ENCODE results near the gene ESR1. TPM values are rescaled to one million over a fixed set of nuclear protein-coding genes. Genes with fewer than 3 reads are reported as not detected.
"Not testable (repeated sequence)": the region's sequence is repeated elsewhere in the genome, so short reads cannot be mapped to it uniquely, and the experiment has no call there.

The ESR1 gene
- total RNA-seq, 2 experiments from 2014 or later, result 0.10 TPM; not detected in 1

DNA sequence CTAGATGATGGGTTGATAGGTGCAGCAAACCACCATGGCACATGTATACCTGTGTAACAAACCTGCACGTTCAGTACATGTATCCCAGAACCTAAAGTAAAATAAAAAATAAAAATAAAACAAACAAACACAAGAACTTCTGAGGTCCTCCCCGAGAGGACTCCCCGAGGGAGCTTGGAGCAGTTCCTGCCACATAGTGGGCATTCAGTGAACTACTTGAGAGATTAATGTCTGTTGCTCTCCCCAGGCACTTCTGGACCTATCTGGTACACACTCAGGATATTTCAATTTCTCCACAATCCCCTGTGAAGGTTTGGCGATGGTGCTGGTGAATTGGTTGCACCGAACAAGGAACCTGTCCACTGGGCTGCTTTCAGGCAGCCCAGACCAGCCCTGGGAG lies 311.2 kb downstream of the ESR1 start:
- DNase-seq, result no peak

DNA sequence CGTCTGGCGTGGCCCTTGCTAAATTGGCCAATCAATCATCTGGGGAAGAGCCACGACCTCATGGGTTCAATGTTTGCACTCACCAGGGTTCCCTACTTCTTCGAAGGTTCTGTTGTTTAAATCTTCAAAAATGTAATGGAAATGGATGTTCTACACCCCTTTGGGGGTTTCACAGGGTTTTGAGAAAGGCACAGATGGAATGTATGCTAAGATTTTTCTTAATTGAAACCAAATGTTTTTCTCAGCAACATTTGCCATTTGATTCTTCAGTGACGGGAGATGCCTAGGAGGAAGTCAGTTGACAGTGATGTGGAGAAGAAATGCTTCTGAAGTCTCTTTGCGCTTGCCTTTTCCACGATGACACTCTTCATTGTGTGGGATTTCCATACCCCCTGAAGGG lies 312.3 kb downstream of the ESR1 start:
- H3K27me3 Mint-ChIP-seq, result no peaks in the 10 kb centered on the region
- H3K9me3 Mint-ChIP-seq, result peaks cover 5% of the 10 kb centered on the region
- CTCF ChIA-PET, result no interaction called here
- intact Hi-C loops (cut with micrococcal nuclease), result no loop called here
- H3K4me1 Mint-ChIP-seq (ENCODE audit: low read depth), result peaks cover 3% of the 10 kb centered on the region
- no peak overlapping the region for H3K27ac Mint-ChIP-seq
- no peak for DNase-seq
- H3K36me3 Mint-ChIP-seq, result peaks cover 28% of the 10 kb centered on the region
- H3K4me3 Mint-ChIP-seq, result no peak overlapping the region
- POLR2A ChIA-PET, result no interaction called here

More for the DNA sequence above, 311.2 kb downstream of the ESR1 start:
- CTCF ChIA-PET, result interaction anchor here (0.6 kb wide), 1 partner anchor 107 kb away, joined by 3 read pairs; no protein-coding TSS in a partner anchor
- Mint-ChIP-seq H3K9me3 (peaks cover 5% of the 10 kb centered on the region), H3K4me1 (ENCODE audit: low read depth) (peaks cover 3% of the 10 kb centered on the region), H3K36me3 (peaks cover 28% of the 10 kb centered on the region), H3K27ac (no peak overlapping the region), H3K4me3 (no peak overlapping the region), H3K27me3 (no peaks in the 10 kb centered on the region)
- POLR2A ChIA-PET, result no interaction called here
- intact Hi-C loops (cut with micrococcal nuclease), result no loop called here

DNA sequence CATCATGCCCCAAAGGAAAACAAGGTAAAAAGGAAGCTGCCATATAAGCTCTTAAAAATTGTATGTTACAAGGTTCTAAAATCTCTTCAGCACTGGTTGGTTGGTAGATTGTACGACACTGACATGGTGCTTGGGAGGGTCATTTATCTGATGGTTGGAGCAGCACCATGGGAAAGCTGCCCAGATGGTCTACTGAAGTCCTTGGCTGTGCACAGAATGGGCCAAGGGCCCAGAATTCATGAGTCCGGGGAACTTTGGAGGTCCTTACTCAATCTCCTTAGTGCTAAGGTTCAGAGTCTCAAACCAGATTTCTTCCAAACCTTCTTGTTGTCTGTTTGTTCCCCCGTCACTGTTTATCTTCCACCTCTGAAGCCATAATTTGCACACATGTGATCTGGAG lies 314.4 kb downstream of the ESR1 start:
- ChIA-PET POLR2A (no interaction called here), CTCF (interaction anchor here (0.6 kb wide), 1 partner anchor 146 kb away, joined by 3 read pairs; no protein-coding TSS in a partner anchor)
- Mint-ChIP-seq H3K27ac (no peak overlapping the region), H3K27me3 (no peaks in the 10 kb centered on the region), H3K4me1 (ENCODE audit: low read depth) (peaks cover 3% of the 10 kb centered on the region), H3K9me3 (peaks cover 5% of the 10 kb centered on the region), H3K4me3 (no peak overlapping the region), H3K36me3 (peaks cover 28% of the 10 kb centered on the region)
- intact Hi-C loops (cut with micrococcal nuclease), result no loop called here
- no peak for DNase-seq

DNA sequence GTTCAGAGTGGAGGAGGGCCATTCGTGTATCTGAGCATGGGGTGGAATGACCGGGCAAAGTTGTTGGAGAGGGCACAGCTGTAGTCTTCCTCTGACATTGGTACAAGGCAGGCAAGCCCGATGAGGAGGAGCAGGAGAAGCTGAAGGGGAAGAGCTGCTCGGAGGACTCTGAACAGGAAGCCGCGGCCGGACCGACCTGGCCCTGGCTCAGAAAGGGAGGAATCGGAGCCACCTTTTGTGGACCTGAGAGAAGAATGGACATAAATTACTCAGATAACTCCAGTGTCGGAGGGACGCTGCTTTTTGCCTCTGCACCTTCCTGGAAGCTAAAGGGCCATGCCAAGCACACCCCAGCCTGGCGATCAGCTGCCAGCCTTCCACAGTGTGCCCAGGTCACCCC lies 315.0 kb downstream of the ESR1 start:
- Mint-ChIP-seq H3K9me3 (peaks cover 5% of the 10 kb centered on the region), H3K27me3 (no peaks in the 10 kb centered on the region), H3K4me3 (no peak overlapping the region), H3K4me1 (ENCODE audit: low read depth) (peaks cover 3% of the 10 kb centered on the region), H3K36me3 (peaks cover 28% of the 10 kb centered on the region), H3K27ac (no peak overlapping the region)
- CTCF ChIA-PET, result interaction anchor here (0.6 kb wide), 1 partner anchor 145 kb away, joined by 3 read pairs; no protein-coding TSS in a partner anchor
- intact Hi-C loops (cut with micrococcal nuclease), result no loop called here
- no peak for DNase-seq
- POLR2A ChIA-PET, result no interaction called here

DNA sequence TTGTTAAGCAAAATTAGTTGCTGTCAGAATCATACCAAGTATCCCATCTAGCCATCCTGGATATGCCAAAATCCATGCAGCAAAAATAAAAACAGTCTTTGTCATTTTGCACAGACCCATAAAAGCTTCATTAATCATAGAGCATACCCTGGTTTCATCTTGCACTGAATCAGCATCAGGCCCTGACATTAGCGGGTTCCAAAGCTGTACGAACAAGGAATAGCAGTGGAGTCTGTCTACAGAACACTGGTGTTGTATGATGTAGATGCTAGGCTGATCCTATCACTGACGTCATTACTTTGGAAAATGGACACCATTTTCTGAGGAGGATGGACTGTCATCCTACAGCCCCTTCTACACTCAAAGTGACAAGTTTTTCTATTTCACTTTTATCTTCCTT lies 315.6 kb downstream of the ESR1 start:
- H3K27ac Mint-ChIP-seq, result no peak overlapping the region
- H3K27me3 Mint-ChIP-seq, result no peaks in the 10 kb centered on the region
- H3K36me3 Mint-ChIP-seq, result peaks cover 31% of the 10 kb centered on the region
- intact Hi-C loops (cut with micrococcal nuclease), result no loop called here
- H3K4me3 Mint-ChIP-seq, result no peak overlapping the region
- POLR2A ChIA-PET, result no interaction called here
- H3K9me3 Mint-ChIP-seq, result peaks cover 4% of the 10 kb centered on the region
- CTCF ChIA-PET, result interaction anchor here (0.9 to 4.4 kb wide), 5 partner anchors 357 to 717 kb away, joined by 3 to 39 read pairs (median 10); no protein-coding TSS in a partner anchor
- no peak for DNase-seq
- H3K4me1 Mint-ChIP-seq (ENCODE audit: low read depth), result peaks cover under 1% of the 10 kb centered on the region

DNA sequence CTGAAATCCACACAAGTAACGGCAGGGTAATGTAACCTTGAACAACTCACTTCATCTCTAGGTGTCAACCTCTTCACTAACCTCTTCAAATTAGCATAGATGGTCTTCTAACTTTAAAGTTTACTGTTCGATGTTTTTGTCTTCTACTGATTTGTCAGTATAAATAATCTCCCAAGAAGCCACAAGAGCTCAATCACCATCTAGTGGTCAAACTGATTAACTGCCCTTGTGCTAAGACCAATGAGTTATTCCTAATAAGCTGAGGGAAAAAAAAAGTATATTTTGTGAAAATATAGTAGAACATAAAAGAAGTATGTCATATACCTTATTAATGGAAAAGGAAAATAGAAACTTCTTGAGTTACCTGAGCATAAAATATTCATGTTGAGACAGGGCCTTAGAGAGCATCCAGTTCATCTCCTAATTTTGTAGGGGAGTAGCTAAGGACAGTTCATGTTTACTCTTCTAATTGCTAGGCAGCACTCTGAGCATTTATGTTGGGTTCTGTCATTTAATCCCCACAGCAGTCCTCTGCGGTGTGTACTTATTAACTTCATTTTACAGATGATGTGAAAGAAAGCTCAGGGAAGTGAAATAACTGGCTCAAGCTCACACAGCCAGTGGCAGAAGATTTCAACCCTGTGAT lies 317.1 kb downstream of the ESR1 start:
- no peaks in the 10 kb centered on the region for H3K9me3 Mint-ChIP-seq
- DNase-seq, result no peak
- no peaks in the 10 kb centered on the region for H3K4me1 Mint-ChIP-seq (ENCODE audit: low read depth)
- CTCF ChIA-PET, result interaction anchor here (0.5 to 4.4 kb wide), 30 partner anchors 10 to 719 kb away, joined by 3 to 39 read pairs (median 3); partner anchors contain the start of gene ESR1
- intact Hi-C loops (cut with micrococcal nuclease), result loop anchor here (1.0 kb wide), 3 partner anchors 359 to 449 kb away; no protein-coding TSS in a partner anchor
- POLR2A ChIA-PET, result no interaction called here
- H3K27me3 Mint-ChIP-seq, result no peaks in the 10 kb centered on the region
- H3K27ac Mint-ChIP-seq, result no peak overlapping the region
- H3K4me3 Mint-ChIP-seq, result no peak overlapping the region
- H3K36me3 Mint-ChIP-seq, result peaks cover 38% of the 10 kb centered on the region

DNA sequence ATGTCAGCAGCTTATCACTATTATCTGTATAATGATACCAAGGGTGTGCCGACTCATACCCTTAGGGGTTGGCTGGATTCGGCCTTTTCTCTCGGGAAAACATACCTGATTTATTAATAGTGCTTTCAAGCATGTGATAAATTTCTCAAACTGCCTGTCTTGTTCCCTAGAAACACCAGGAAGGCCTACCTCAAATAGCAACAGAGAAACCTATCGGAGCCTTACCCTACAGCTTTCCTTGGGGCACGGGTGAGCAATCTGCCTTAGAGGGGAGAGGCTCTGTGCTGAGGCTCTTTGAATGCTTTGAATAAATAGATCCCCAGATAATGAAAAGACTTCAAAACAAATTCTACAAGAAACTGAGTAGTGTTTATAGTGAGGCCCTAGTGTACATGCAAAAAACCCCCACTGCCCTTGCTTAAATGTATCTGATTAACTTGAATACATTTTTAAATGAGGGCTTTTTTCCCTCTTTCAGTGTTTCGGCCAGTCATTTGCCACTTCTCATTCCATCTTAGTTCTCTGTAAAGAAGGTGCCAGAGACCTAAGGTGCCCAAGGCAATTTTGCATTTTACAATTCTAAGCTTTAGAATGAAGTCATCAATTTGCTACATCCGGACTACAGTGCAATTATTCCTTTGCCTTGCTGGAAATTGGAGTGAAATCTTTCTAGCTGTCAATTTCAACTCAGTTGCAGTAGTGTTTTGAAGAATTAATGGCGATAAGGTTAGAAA lies 320.1 kb downstream of the ESR1 start:
- H3K27ac Mint-ChIP-seq, result no peak overlapping the region
- CTCF ChIA-PET, result interaction anchor here (1.0 to 4.4 kb wide), 2 partner anchors 437 to 452 kb away, joined by 3 to 39 read pairs; no protein-coding TSS in a partner anchor

DNA sequence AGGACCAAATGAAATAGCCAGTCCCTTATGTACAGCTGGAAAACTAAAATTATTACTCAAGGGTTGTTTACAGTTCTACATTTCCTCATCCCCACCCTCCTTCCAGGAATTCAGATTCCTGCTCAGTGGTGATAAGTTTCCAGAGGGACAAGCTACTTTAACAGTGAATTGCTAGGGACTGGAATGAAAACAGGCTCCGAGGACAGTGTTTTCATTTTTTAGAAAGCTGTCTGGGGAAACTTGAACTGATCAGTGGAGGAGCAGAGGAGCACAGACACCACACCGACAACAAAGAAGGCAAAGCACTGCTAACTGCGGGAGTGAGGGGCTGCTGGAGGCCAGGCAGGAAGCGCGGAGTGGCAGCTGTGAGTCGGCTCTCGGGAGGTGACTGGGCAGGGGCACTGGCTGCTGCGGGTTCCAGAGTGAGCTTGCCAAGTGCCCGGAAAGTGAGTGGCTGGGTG lies 322.2 kb downstream of the ESR1 start:
- peaks cover 10% of the 10 kb centered on the region for H3K4me1 Mint-ChIP-seq (ENCODE audit: low read depth)
- no peaks in the 10 kb centered on the region for H3K27me3 Mint-ChIP-seq
- no peaks in the 10 kb centered on the region for H3K9me3 Mint-ChIP-seq
- intact Hi-C loops (cut with micrococcal nuclease), result no loop called here
- no peak overlapping the region for H3K4me3 Mint-ChIP-seq
- no peak for DNase-seq
- POLR2A ChIA-PET, result no interaction called here
- H3K27ac Mint-ChIP-seq, result no peak overlapping the region
- H3K36me3 Mint-ChIP-seq, result peaks cover 39% of the 10 kb centered on the region
- CTCF ChIA-PET, result no interaction called here

More for the DNA sequence above, 320.1 kb downstream of the ESR1 start:
- peaks cover 34% of the 10 kb centered on the region for H3K36me3 Mint-ChIP-seq
- POLR2A ChIA-PET, result no interaction called here
- DNase-seq, result no peak
- H3K27me3 Mint-ChIP-seq, result no peaks in the 10 kb centered on the region
- H3K4me1 Mint-ChIP-seq (ENCODE audit: low read depth), result peaks cover 10% of the 10 kb centered on the region
- no peak overlapping the region for H3K4me3 Mint-ChIP-seq
- H3K9me3 Mint-ChIP-seq, result no peaks in the 10 kb centered on the region
- intact Hi-C loops (cut with micrococcal nuclease), result no loop called here

DNA sequence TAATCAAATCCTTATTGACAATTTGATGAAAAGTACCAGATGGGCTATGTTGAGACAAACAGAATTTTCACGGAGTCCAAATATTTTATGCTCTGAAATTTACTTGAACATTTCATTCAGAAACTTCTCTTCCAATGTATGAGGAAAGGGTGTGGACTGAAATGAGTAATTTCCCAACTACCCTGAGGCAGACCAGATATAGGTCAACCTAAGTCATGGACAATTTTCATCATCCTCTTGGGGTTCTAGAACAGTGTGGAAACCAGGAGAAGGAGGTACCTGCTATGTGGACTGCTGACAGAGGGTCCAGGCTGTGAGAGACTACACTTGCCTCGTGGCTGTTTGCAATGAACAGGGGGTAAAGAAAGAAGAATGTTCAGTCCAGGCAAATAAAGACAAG lies 323.0 kb downstream of the ESR1 start:
- Mint-ChIP-seq H3K9me3 (no peaks in the 10 kb centered on the region), H3K27me3 (no peaks in the 10 kb centered on the region), H3K36me3 (peaks cover 42% of the 10 kb centered on the region), H3K4me1 (ENCODE audit: low read depth) (peaks cover 10% of the 10 kb centered on the region), H3K27ac (peak overlapping the region; percentile 68), H3K4me3 (no peak overlapping the region)
- intact Hi-C loops (cut with micrococcal nuclease), result no loop called here
- DNase-seq, result no peak
- ChIA-PET POLR2A (no interaction called here), CTCF (no interaction called here)

DNA sequence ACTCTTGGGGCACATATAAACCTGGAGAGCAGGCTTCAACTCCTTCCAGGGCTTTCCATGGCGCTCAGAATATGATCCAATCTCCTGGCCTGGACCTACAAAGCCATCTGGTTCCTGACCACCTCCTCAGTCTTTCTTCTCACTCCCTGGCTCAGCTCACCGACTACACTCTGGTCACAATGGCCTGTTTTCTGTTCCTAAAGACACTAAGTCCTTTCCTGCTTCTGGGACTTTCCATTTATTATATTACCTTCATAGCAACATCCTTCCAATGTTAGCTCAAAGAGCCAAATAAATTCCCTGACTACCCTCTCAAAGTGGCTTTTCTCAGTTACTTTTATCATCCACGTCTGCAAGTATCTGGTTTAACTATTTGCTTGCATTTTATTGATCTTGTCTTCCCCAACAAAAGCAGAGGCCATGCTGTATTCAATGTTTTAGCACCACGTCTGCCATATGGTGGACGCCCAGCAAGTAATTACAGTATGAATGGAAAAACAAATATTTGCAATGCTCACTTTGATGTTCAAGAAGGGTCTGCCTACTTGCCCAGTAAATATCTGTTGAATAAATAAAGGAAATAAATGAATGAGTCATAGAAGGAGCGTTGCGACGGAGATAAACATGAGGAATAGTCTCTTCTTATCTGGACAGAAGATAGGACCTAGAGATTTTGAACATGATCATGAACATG lies 328.4 kb downstream of the ESR1 start:
- no peaks in the 10 kb centered on the region for H3K4me1 Mint-ChIP-seq (ENCODE audit: low read depth)
- ChIA-PET CTCF (interaction anchor here (1.1 kb wide), 1 partner anchor 11 kb away, joined by 3 read pairs; no protein-coding TSS in a partner anchor), POLR2A (no interaction called here)
- intact Hi-C loops (cut with micrococcal nuclease), result no loop called here
- no peak overlapping the region for H3K4me3 Mint-ChIP-seq
- peaks cover 45% of the 10 kb centered on the region for H3K36me3 Mint-ChIP-seq
- peak overlapping the region; percentile 1 for H3K27ac Mint-ChIP-seq
- DNase-seq, result no peak
- no peaks in the 10 kb centered on the region for H3K27me3 Mint-ChIP-seq
- H3K9me3 Mint-ChIP-seq, result no peaks in the 10 kb centered on the region

DNA sequence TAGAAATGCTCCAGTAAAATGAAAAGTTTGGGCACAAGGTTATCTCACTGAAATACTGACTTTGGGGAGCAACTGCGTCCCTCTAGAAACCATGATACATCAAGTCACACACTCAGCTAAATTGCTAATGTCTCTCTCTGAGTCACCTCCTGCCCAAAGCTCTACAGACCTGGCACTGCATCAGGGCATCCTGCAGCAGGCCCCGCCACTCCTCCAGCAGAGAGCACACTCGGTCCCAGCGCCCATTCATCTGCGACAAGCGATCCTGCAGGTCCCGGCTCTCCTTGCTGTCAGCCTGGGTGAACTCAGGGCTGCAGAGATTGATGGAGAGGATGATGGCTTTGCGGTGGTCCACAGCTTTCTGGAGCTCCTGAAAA lies 329.0 kb downstream of the ESR1 start:
- Mint-ChIP-seq H3K4me3 (no peak overlapping the region), H3K27me3 (no peaks in the 10 kb centered on the region), H3K27ac (no peak overlapping the region), H3K36me3 (peaks cover 49% of the 10 kb centered on the region), H3K4me1 (ENCODE audit: low read depth) (no peaks in the 10 kb centered on the region), H3K9me3 (no peaks in the 10 kb centered on the region)
- ChIA-PET CTCF (interaction anchor here (1.1 kb wide), 1 partner anchor 12 kb away, joined by 3 read pairs; no protein-coding TSS in a partner anchor), POLR2A (no interaction called here)
- DNase-seq, result no peak
- intact Hi-C loops (cut with micrococcal nuclease), result no loop called here

DNA sequence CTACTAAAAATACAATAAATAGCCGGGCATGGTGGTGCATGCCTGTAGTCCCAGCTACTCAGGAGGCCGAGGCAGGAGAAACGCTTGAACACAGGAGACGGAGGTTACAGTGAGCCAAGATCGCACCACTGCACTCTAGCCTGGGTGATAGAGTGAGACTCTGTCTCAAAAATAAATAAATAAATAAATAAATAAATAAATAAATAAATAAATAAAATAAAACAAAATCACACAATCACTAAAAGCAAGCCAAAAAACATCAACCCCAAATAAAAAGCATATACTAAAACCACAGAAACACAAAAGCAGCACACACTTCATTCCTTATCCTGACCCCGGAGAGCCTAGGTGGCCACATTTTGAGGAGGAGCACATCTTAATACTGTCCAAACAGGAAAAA lies 330.9 kb downstream of the ESR1 start:
- CTCF ChIA-PET, result interaction anchor here (1.2 kb wide), 1 partner anchor 14 kb away, joined by 3 read pairs; no protein-coding TSS in a partner anchor
- H3K4me3 Mint-ChIP-seq; H3K27me3 Mint-ChIP-seq; intact Hi-C loops (cut with micrococcal nuclease); DNase-seq; POLR2A ChIA-PET; H3K4me1 Mint-ChIP-seq (ENCODE audit: low read depth); H3K9me3 Mint-ChIP-seq: not testable (repeated sequence)
- H3K36me3 Mint-ChIP-seq, result peaks cover 40% of the 10 kb centered on the region
- H3K27ac Mint-ChIP-seq, result peak overlapping the region; percentile 33

Data from activated CD4-positive, alpha-beta memory T cell treated with anti-CD3 and anti-CD28 coated beads for 36 hours (primary cell).